HUDEP-2 (cell line): ENCODE data around the gene FBXL7.

Source experiments
- DNase-seq, 76 experiments: peaks; one replicate each; lab custom pipeline; 2025; ENCODE audit not compliant: unreplicated experiment in 76 of 76; lab: John Stamatoyannopoulos, UW

Gene FBXL7

GRCh38 chr5:15609076-15609725 lies 109.2 kb downstream of the FBXL7 start:
- DNase-seq: no peak

- no peak for DNase-seq
These were observed 110.2 kb downstream of the FBXL7 start for GRCh38 chr5:15610216-15610615.

- no peak for DNase-seq
These were observed 111.0 kb downstream of the FBXL7 start for GRCh38 chr5:15611008-15611407.

GRCh38 chr5:15612915-15613635 lies 113.1 kb downstream of the FBXL7 start:
- no peak for DNase-seq

GRCh38 chr5:15614679-15615078 lies 114.7 kb downstream of the FBXL7 start:
- DNase-seq: no peak

GRCh38 chr5:15615859-15616258 lies 115.9 kb downstream of the FBXL7 start:
- DNase-seq: no peak

GRCh38 chr5:15618938-15619337 lies 119.0 kb downstream of the FBXL7 start:
- no peak for DNase-seq

GRCh38 chr5:15620501-15620900 lies 120.5 kb downstream of the FBXL7 start:
- DNase-seq: no peak

GRCh38 chr5:15621094-15621493 lies 121.1 kb downstream of the FBXL7 start:
- no peak for DNase-seq

GRCh38 chr5:15623794-15624193 lies 123.8 kb downstream of the FBXL7 start:
- no peak for DNase-seq

- no peak for DNase-seq
These were observed 127.1 kb downstream of the FBXL7 start for GRCh38 chr5:15627109-15627508.

GRCh38 chr5:15627647-15628046 lies 127.7 kb downstream of the FBXL7 start:
- no peak for DNase-seq

- no peak for DNase-seq
These were observed 130.5 kb downstream of the FBXL7 start for GRCh38 chr5:15630441-15630840.

GRCh38 chr5:15634591-15635288 lies 134.8 kb downstream of the FBXL7 start:
- no peak for DNase-seq

- DNase-seq: no peak
These were observed 135.3 kb downstream of the FBXL7 start for GRCh38 chr5:15635289-15635616.

GRCh38 chr5:15637345-15637744 lies 137.4 kb downstream of the FBXL7 start:
- no peak for DNase-seq

- DNase-seq: no peak
These were observed 137.9 kb downstream of the FBXL7 start for GRCh38 chr5:15637886-15638285.

GRCh38 chr5:15638296-15638695 lies 138.3 kb downstream of the FBXL7 start:
- no peak for DNase-seq

- DNase-seq: no peak
These were observed 139.3 kb downstream of the FBXL7 start for GRCh38 chr5:15639288-15639687.

GRCh38 chr5:15640116-15640515 lies 140.1 kb downstream of the FBXL7 start:
- no peak for DNase-seq

- no peak for DNase-seq
These were observed 143.8 kb downstream of the FBXL7 start for GRCh38 chr5:15643731-15644130.
